ENCODE data around the gene BLVRA.
"Not testable (repeated sequence)": the region's sequence is repeated elsewhere in the genome, so short reads cannot be mapped to it uniquely, and the experiment has no call there.

BLVRA gene, protein sequence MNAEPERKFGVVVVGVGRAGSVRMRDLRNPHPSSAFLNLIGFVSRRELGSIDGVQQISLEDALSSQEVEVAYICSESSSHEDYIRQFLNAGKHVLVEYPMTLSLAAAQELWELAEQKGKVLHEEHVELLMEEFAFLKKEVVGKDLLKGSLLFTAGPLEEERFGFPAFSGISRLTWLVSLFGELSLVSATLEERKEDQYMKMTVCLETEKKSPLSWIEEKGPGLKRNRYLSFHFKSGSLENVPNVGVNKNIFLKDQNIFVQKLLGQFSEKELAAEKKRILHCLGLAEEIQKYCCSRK

DNA sequence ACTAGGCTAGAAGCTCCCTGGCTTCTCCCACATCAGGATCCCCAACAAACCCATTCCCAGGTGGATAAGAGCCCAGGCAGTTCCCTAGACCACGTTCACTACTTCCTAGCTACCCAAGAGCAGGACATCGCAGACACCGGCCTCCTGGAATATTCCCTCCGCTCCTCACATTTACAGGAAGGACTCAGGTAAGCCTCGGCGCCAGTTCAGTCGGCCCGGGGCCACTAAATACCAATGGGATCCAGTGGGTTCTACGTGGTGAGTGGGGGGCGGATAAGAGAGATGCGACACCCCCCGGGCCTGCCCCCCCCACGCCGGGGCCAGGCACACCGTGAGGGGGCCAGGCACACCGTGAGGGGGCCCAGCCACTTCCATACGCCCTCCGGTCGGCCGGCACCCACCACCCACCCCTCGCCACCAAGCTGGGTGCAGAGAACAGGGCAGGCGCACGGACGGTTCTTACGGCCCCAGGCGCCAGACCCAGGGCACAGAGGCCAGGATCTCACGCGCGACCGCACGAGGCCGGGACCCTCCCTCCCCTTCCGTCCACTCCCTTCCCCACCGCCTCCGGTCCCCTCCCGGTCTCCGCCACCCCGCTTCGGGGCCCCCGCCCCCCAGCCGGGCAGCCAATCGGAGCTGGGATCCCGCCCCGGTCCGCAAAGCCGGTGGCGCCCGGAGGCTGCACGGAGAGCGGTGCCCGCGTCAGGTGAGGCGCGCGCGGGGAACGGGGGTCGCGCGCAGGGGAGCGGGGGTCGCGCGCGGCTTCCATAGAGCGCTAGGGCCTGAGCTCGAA lies at the start of gene BLVRA:
Gene BLVRA, plus strand, starts transcription at position 652 of the 793 bp plus-strand sequence. CDS start 12,479 bp downstream, outside the sequence.
- DNase-seq = peak; percentile 42

DNA sequence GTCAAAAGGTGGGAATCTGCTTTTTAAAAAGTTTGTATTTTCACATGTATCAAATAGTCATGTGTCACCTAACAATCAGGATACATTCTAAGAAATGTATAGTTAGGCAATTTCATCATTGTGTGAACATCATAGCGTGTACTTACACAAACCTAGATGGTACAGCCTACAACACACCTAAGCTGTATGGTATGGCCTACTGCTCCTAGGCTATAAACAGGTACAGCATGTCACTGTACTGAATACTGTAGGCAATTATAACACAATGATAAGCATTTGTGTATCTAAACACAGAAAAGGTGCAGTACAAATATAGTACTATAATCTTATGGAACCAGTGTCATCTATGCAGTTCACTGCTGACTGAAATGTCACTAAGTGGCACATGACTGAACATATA lies 47.0 kb upstream of the BLVRA start:
- no peak for DNase-seq

DNA sequence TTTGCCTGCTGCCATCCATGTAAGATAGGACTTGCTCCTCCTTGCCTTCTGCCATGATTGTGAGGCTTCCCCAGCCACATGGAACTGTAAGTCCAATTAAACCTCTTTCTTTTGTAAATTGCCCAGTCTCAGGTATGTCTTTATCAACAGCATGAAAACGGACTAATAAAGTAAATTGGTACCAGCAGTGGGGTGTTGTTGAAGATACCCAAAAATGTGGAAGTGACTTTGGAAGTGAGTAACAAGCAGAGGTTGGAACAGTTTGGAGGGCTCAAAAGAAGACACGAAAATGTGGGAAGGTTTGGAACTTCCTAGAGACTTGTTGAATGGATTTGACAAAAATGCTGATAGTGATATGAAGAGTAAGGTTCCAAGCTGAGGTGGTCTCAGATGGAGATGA lies 42.5 kb upstream of the BLVRA start:
- not testable (repeated sequence) for DNase-seq

DNA sequence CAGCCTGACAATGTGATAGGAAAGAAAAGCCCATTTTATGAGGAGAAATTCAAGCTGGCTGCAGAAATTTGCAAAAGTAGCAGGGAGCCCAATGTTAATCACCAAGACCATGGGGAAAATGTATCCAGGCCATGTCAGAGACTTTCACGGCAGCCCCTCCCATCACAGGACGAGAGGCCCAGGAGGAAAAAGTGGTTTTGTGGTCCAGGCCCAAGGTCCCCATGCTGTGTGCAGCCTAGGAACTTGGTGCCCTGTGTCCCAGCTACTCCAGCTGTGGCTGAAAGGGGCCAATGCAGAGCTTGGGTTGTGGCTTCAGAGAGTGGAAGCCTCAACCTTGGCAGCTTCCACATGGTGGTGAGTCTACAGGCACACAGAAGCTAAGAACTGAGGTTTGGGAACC lies 41.9 kb upstream of the BLVRA start:
- no peak for DNase-seq

DNA sequence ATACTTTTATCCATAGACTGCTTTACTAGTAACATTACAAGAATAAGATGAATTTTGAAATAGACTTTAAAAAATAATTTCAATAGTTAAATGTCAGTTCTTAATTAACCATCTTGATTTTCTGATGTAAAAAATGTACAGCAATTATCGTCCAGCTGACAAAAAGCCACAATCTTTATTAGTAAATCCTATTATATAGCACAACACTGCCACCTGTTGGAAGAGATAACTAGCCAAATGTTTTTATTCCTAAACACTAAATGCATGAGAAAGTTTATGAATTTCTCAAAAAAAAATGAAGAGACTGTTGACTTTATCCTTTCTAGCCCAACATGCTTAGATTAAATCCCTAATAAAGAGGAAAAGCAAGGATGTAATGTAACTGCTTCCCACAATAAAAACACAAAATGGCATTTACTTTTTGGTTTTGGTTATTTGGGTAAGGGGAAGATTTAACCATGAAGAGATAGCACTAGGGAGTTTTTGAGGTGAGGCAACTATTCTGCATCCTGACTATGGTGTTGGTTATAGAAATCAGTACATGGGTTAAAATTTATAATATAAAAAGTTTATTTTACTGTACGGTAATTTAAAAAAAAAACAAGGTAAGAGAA lies 37.2 kb upstream of the BLVRA start:
- peak; percentile 40 for DNase-seq

DNA sequence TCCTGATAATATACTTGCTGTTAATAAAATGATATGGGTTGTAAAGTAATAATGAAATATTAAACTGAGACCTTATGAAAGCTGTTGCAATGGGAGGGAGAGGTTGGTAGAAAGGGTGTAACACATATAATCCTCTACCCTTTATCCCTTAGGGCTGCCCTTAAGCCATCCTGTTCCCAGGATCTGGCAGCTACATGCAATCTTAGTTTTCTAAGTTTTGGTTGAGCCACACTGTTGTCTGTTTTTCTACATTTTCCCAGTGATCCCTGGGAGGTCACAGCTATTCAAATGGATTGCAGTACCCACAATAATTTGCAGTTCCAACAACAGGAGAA lies 35.5 kb upstream of the BLVRA start:
- DNase-seq = no peak

DNA sequence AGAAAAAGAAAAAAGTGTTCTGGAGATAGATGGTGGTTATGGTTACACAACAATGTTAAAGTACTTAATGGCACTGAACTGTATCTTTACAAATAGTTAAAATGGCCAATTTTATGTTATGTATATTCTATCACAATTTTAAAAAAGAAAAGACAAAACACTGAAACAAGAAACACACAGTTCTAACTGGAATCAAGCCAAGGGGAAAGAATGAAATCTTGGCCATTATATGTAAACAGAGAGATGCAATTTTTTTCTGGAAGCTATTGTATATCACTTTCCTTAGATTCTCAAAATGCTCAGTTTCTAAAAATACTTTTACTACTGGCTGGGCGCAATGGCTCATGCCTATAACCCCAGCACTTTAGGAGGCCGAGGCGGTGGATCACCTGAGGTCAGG lies 33.2 kb upstream of the BLVRA start:
- no peak for DNase-seq

DNA sequence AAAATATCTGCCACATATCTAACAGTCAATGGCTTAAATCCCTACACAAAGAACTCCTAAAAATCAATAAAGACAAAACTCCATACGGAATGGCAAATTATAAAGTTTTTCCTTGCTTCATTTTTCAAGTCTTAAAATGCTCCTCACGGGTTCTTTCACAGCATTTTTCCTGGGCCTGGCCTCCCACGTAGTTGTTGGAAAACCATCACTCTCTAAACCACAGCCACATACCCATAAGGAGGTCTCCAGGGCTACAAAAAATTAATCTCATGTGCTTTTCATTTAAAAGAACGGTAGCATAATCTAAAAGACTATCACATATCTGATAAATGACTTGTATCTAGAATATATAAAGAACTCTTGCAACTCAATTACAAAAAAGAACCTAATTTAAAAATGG lies 32.0 kb upstream of the BLVRA start:
- DNase-seq = no peak

DNA sequence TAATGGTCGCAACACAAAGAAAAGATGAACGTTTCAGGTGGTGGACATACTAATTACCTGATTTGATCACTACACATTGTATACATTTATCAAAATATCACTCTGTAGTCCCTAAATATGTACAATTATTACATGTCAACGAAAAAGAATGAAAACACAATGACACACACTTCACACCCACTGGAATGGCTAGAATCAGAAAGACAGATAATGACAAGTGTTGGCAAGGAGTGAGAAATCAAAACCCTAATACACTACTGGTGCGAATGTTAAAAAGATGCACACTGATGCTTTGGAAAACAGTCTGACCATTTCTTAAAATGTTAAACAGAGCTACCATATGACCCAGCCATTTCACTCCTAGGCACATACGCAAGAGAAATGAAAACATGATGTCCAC lies 31.5 kb upstream of the BLVRA start:
- no peak for DNase-seq

DNA sequence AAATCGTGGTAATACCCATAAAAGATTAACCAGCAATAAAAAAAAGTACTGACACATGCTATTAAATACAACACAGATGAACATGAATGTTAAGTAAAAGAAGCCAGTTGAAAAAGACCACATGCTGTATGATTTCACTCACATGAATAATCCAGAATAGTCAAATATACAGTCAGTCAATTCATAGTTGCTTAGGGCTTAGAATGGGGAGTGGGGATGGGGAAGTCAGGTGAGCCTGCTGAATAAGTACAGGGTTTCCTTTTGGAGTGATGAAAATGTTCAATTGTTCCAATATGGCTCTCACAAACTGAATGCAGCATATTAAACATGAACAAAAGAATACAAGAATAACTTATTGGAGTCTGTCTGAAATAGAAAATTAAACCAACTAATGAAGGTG lies 31.0 kb upstream of the BLVRA start:
- DNase-seq = no peak

DNA sequence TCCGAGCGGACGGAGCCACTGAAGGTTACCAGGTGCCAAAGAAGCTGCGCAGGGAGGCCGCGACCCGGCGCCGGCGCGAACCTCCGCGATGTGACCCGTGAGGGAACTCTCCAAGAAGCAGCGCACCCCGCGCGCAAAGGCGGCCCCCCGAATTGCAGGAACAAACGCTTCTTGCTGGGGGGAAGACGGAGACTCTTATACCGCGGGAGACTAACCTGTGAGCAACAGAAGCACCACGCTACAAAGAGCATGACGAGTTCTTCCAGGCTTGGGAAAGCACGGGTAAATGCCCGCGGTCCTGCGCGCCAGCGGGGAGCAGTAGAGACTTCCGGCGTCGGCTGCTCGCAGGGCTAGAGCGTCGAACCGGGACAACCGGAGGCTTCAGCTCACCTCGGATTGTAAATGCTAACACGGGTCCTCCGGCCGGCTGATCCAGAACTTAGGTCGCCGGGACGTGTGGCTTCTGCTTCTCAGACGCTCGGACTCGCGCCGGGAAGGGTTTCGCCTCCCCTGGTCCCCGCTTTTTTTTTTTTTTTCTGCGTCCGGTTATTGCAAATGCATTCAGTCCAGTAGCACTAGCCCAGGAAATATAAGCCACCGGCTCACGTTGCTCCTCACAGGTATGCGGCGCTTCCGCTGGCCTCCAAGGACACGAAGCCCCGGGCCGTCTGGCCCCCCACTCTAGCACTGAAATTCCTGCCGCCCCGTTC lies 29.1 kb upstream of the BLVRA start, which contains the start of gene COA1:
Gene COA1, minus strand, starts transcription at position 310 of the 710 bp plus-strand sequence. CDS start 80,909 bp downstream, outside the sequence.
- DNase-seq = peak; percentile 86

DNA sequence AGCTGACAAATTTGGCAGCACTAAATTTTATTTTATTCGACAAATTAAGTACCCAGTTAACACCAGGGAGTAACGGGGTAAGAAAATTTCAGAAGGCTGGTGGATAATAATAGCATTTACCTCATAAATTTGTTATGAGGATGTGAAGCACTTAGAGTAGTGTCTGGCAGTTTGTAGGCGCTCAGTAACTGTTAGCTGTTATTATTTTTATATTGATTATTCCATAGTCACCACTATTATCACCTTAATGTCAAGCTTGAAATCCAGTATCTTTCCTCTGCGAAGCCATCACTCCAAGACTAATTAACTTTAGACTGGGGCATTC lies 28.6 kb upstream of the BLVRA start:
- DNase-seq = no peak

DNA sequence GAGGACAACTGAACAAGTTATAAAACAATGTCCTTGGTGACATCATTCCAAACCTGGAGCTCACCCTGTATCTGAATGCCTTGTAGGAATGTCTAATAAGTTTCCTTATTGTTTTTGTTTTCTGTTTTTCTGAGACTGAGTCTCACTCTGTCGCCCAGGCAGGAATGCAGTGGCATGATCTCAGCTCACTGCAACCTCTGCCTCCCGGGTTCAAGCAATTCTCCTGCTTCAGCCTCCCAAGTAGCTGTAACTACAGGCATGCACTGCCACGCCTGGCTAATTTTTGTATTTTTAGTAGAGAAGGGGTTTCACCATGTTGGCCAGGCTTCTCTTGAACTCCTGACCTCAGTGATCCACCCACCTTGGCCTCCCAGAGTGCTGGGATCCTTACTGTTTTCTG lies 27.0 kb upstream of the BLVRA start:
- not testable (repeated sequence) for DNase-seq

DNA sequence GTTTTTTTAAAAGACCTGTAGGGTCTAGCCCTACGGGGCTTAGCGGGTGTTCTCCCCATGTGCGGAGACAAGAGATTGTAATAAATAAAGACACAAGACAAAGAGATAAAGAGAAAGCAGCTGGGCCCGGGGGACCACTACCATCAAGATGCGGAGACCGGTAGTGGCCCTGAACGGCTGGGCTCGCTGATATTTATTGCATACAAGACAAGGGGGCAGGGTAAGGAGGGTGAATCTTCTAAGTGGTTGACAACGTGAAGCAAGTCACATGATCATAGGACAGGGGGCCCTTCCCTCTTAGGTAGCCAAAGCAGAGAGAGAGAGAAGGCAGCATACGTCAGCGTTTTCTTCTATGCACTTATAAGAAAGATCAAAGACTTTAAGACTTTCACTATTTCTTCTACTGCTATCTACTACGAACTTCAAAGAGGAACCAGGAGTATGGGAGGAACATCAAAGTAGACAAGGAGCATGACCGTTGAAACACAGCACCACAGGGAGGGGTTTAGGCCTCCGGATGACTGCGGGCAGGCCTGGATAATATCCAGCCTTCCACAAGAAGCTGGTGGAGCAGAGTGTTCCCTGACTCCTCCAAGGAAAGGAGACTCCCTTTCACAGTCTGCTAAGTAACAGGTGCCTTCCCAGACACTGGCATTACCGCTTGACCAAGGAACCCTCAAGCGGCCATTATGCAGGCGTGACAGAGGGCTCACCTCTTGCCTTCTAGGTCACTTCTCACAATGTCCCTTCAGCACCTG lies 23.7 kb upstream of the BLVRA start:
- not testable (repeated sequence) for DNase-seq

DNA sequence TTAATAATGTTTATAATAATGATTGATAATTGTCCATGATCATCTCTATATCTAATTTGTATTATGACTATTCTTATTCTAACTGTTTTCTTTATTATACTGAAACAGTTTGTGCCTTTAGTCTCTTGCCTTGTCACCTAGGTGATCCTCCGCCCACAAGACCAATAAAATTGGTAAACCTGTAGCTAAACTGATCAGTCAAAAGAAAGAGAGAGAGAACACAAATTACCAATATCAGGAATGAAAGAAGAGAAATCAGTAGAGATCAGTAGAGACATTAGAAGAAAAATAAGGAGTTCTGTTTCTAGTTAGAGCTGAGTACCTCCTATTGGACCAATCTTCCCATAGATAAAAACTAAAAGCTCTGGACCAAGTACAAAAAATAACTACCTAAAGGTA lies 23.1 kb upstream of the BLVRA start:
- no peak for DNase-seq

DNA sequence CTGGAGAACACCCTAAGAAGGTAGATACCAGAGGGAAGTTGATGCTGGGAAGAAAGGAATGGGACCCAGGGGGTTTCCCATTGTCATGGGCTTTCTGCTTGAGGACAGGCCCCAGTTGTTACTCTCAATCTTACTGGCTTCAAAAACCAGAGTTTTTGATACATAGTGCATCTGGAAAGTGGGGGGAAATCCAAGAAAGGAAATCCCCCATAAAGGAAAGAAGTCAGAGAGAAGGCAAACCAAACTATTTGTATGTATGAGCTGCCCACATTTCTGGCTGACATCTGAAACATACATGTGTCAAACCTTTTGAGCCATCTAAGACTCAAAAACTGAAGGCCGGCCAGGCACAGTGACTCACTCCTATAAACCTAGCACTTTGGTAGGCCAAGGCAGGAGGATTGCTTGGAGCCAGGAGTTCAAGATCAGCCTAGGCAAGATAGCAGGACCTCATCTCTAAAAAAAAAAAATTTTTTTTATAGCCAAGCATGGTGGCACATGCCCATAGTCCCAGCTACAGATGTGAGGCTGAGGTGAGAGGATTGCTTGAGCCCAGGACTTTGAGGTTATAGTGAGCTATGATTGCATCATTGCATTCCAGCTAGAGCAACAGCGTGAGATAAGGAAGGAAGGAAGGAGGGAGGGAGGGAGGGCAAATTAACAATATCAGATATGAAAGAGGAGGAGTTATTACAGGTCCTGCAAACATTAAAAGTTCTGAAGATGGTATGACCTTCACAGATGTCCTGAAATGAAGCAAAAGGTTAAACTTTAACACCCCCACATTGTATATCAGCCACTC lies 22.5 kb upstream of the BLVRA start:
- no peak for DNase-seq

DNA sequence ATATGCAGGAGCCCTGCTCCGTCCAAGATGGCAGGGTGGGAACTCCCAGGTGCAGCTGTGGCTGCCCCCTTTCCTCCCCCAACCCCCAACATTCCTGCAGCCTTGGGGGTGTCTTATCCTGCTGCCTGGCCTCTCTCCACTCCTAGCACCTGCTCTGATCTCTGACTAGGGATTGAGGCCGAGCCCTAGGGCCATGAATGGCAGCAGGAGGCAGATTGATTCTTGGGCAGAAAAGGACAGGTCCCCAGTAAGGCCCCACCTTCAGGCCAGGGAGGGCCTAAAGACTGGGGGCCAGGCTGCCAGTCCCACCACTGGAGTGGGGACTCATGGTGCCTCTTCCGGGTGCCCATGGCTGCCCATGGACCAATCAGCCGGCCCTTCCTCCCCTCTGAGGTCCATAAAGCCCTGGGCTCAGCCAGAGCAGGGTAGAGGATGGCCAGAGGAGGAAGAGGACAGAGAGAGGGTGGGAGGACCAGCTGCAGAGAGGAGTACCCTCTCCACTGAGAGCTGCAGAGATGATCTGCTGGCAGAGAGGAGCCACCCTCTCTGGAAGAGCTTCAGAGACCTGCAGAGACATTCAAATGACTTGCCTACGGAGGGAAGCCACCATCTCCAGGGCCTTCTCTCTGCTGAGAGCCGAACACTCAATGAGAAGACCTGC lies 20.9 kb upstream of the BLVRA start:
- DNase-seq = no peak

DNA sequence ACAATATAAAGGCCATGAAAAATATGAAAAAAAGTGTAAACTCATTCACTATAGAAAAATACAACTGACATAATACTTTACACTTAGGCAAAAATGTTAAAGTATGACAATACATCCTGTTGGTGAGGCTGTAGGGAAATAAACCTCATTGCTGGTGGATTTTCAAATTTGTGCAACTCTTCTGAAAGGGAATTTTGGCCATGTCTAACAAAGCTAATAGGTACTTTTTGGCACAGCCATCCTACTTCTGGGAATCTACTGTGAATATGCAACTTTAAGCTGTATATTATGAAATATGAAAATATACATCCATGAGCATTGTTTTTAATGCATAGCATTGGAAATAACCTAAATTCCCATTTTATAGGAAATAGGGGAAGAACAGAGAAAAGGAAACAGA lies 15.8 kb upstream of the BLVRA start:
- no peak for DNase-seq

DNA sequence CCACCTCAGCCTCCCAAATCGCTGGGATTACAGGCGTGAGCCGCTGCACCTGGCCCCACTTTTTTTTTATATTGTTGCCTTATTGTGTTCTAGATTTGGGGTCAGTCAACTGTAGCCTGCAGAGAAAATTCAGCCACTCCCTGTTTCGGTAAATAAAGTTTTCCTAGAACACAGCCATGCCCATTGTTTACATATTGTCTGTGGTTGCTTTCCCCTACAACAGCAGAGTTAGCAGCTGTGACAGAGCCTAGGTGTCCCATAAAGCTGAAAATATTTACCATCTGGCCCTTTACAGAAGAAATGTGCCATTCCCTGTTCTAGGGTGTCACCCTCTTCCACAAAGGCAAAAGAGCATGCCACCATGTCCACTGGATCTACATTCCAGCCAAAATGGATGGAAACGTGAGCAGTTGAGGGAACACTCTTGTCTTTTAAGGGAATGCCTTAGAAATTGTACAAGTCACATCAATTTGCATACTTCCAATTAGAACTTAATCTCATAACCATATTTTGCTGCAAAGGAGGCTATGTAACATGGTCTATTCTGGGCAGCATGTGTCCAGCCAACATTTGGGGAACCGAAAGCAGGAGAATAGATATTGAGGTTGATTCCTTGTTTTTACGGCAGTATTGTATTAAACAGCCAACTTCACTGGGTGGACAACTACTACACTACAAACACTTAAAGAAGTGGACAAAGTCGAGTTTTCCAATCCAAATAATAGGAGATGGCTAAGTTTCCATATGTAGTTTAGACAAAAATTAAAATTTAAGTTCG lies 11.0 kb upstream of the BLVRA start:
- no peak for DNase-seq

DNA sequence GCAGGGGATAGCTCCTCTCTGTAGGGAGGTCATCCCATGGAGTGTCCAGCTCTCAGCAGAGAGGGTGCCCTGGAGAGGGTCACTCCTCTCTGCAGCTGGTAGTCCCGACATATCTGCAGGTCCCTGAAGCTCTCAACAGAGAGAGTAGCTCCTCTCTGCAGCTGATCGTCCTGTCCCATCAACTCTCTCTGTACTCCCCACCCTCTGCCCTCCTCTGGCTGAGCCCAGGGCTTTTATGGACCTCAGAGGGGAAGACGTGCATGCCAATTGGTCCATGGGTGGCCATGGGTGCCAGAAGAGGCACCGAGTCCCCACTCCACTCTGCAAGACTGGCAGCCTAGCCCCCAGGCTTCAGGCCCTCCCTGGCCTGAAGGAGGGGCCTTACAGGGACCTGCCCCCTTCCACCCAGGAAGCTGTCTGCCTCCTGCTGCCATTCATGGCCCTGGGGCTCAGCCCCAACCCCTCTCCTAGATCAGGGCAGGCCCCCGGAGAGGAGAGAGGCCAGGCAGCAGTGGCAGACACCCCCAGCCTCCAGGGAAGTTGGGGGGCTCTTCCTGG lies 9.0 kb upstream of the BLVRA start:
- DNase-seq = no peak
